Measurements from ENCODE around the gene SHISAL2A.
A peak's percentile ranks its signal among the peaks of the same experiment; 100 is the strongest.
"Not testable (repeated sequence)": the region's sequence is repeated elsewhere in the genome, so short reads cannot be mapped to it uniquely, and the experiment has no call there.

The SHISAL2A gene

GRCh38 chr1:52681136-52681535 is 48.2 kb downstream of the SHISAL2A start:
- no peak for DNase-seq (ENCODE audit: insufficient read length, low spot score)
- TF ChIP-seq CTCF (IDR thresholded peaks at IDR 0.05; ENCODE audit: insufficient read depth, missing control alignments): no peak
- no peak for FAIRE-seq

GRCh38 chr1:52683367-52683940 is 50.5 kb downstream of the SHISAL2A start:
- TF ChIP-seq CTCF (IDR thresholded peaks at IDR 0.05; ENCODE audit: insufficient read depth, missing control alignments): no peak
- DNase-seq (ENCODE audit: insufficient read length, low spot score) (no peak), FAIRE-seq (no peak)

GRCh38 chr1:52684545-52684944 is 51.6 kb downstream of the SHISAL2A start:
- FAIRE-seq (no peak), DNase-seq (ENCODE audit: insufficient read length, low spot score) (no peak)
- no peak for TF ChIP-seq CTCF (IDR thresholded peaks at IDR 0.05; ENCODE audit: insufficient read depth, missing control alignments)

GRCh38 chr1:52686261-52686751 is 53.3 kb downstream of the SHISAL2A start:
- DNase-seq (ENCODE audit: insufficient read length, low spot score): peak; percentile 59
- not testable (repeated sequence) for FAIRE-seq
- peak; percentile 82 for TF ChIP-seq CTCF (IDR thresholded peaks at IDR 0.05; ENCODE audit: insufficient read depth, missing control alignments)

GRCh38 chr1:52686830-52687229 is 53.9 kb downstream of the SHISAL2A start:
- FAIRE-seq (no peak), DNase-seq (ENCODE audit: insufficient read length, low spot score) (no peak)
- no peak for TF ChIP-seq CTCF (IDR thresholded peaks at IDR 0.05; ENCODE audit: insufficient read depth, missing control alignments)

GRCh38 chr1:52691821-52692220 is 58.9 kb downstream of the SHISAL2A start:
- FAIRE-seq (no peak), DNase-seq (ENCODE audit: insufficient read length, low spot score) (no peak)
- no peak for TF ChIP-seq CTCF (IDR thresholded peaks at IDR 0.05; ENCODE audit: insufficient read depth, missing control alignments)

GRCh38 chr1:52692697-52693096 is 59.7 kb downstream of the SHISAL2A start:
- FAIRE-seq (no peak), DNase-seq (ENCODE audit: insufficient read length, low spot score) (no peak)
- TF ChIP-seq CTCF (IDR thresholded peaks at IDR 0.05; ENCODE audit: insufficient read depth, missing control alignments): no peak

- not testable (repeated sequence) for FAIRE-seq; DNase-seq (ENCODE audit: insufficient read length, low spot score)
These were observed 60.4 kb downstream of the SHISAL2A start for GRCh38 chr1:52693351-52693750.

All from D721Med (cell line).